GM12878 (cell line): ENCODE measurements around the gene TMEM132C. TPM values are rescaled to one million over a fixed set of nuclear protein-coding genes. Genes with fewer than 3 reads are reported as not detected.

Experiments
- ATAC-seq: fragments of 200-7000 bp; cut with Tn5 transposase; 3 replicates; pipeline ENCODE4 v1.9.1; 2020; ENCODE audit warnings: mild to moderate bottlenecking, moderate library complexity
- BruUV-seq: library from RNA; stranded (reverse); fragments of 400-500 nt; replicated peaks from 2 replicates; lab custom pipeline; 2021; lab: Mats Ljungman, UMichigan
- CTCF ChIA-PET: fragments of 300-600 bp; sonication (Branson Sonifier 250); formaldehyde crosslinking; extraction: SDS; loops from one replicate; lab custom pipeline; 2021; ENCODE audit warnings: inconsistent platforms; lab: Yijun Ruan, JAX
- POLR2A ChIA-PET: fragments of 350-600 bp; formaldehyde crosslinking; extraction: SDS; loops from one replicate; lab custom pipeline; 2021; ENCODE audit warnings: inconsistent platforms; lab: Charles Lee
- RAD21 ChIA-PET: fragments of 300-600 bp; sonication (Branson Sonifier 250); formaldehyde crosslinking; loops from one replicate; lab custom pipeline; 2023; ENCODE audit warnings: antibody characterized with exemption; ENCODE audit not compliant: unreplicated experiment; lab: Charles Lee
- SMC1A ChIA-PET: fragments of 300-600 bp; sonication (Branson Sonifier 250); formaldehyde crosslinking; loops from one replicate; lab custom pipeline; 2023; ENCODE audit not compliant: unreplicated experiment, uncharacterized antibody; lab: Charles Lee
- DNase-seq: peaks from one replicate; pipeline ENCODE4 v3.0.0-alpha.2; 2011; ENCODE audit warnings: low read depth, low spot score
- FAIRE-seq: peaks from 3 replicates; lab custom pipeline; 2011; peaks lifted over from hg19 to GRCh38; lab: Jason Lieb, UNC
- H2AFZ ChIP-seq: 2 replicates; pipeline ENCODE4 v1.6.0; 2011; ENCODE audit warnings: low read depth, low read length, control low read depth; ENCODE audit not compliant: control insufficient read depth
- H3K27ac ChIP-seq: 2 replicates; pipeline ENCODE4 v1.5.1; 2011; ENCODE audit warnings: control low read depth; ENCODE audit not compliant: control insufficient read depth, insufficient read depth
- H3K27me3 ChIP-seq, 2 experiments: replicated peaks in 1 of 2; 2 replicates each; pipeline versions ENCODE4 v1.6.0 to v1.6.1; 2011; ENCODE audit warnings: low read length in 1 of 2; ENCODE audit not compliant: control insufficient read depth in 2 of 2, insufficient read depth in 2 of 2
- H3K36me3 ChIP-seq, 2 experiments: 2 replicates each; pipeline ENCODE4 v1.5.1; 2011; ENCODE audit warnings: low read length in 1 of 2; ENCODE audit not compliant: control insufficient read depth in 2 of 2, insufficient read depth in 2 of 2
- H3K4me1 ChIP-seq: 2 replicates; pipeline ENCODE4 v1.6.1; 2011; ENCODE audit warnings: mild to moderate bottlenecking, low read length, moderate library complexity, mixed read lengths; ENCODE audit not compliant: control insufficient read depth, insufficient read depth
- H3K4me2 ChIP-seq: 2 replicates; pipeline ENCODE4 v1.6.0; 2011; ENCODE audit warnings: control low read depth; ENCODE audit not compliant: control insufficient read depth, insufficient read depth
- H3K4me3 ChIP-seq: fragments of 200-600 bp; sonication (generic); 2 replicates; pipeline ENCODE4 v1.5.1; 2016
- H3K79me2 ChIP-seq: 2 replicates; pipeline ENCODE4 v1.6.0; 2011; ENCODE audit warnings: low read length; ENCODE audit not compliant: control insufficient read depth, insufficient read depth
- H3K9ac ChIP-seq: 2 replicates; pipeline ENCODE4 v1.8.0; 2011; ENCODE audit warnings: low read length, control low read depth, mixed read lengths; ENCODE audit not compliant: control insufficient read depth, insufficient read depth
- H3K9me3 ChIP-seq: replicated peaks from 3 replicates; pipeline ENCODE4 v1.5.1; 2011; ENCODE audit warnings: mild to moderate bottlenecking, low read length; ENCODE audit not compliant: control insufficient read depth, insufficient read depth
- H4K20me1 ChIP-seq: 2 replicates; pipeline ENCODE4 v1.6.0; 2011; ENCODE audit not compliant: control insufficient read depth, insufficient read depth
- BRCA1 ChIP-seq: IDR thresholded peaks from 2 replicates; pipeline ENCODE4 v1.6.1; 2011; ENCODE audit warnings: low read depth, low read length, improper control_type of control experiment
- CBX5 ChIP-seq: sonication (generic); IDR thresholded peaks from 2 replicates; pipeline ENCODE4 v1.6.1; 2016; ENCODE audit warnings: low read depth, moderate library complexity, mild to moderate bottlenecking, inconsistent platforms
- HDGF ChIP-seq: fragments of 450-650 bp; IDR thresholded peaks from 2 replicates; pipeline ENCODE4 v1.6.1; 2016; ENCODE audit warnings: antibody characterized with exemption
- MEF2A ChIP-seq: IDR thresholded peaks from 2 replicates; pipeline ENCODE4 v1.6.1; 2011; ENCODE audit warnings: low read depth, mild to moderate bottlenecking, low read length, moderate library complexity; ENCODE audit not compliant: insufficient read depth
- MTA2 ChIP-seq: fragments of 450-650 bp; IDR thresholded peaks from 2 replicates; pipeline ENCODE4 v1.6.1; 2016; ENCODE audit warnings: low read depth, mild to moderate bottlenecking, moderate library complexity
- MYB ChIP-seq: fragments of 150-350 bp; IDR thresholded peaks from 2 replicates; pipeline ENCODE4 v1.6.1; 2014; ENCODE audit warnings: mild to moderate bottlenecking, low read depth, low read length, borderline replicate concordance
- NFXL1 ChIP-seq: fragments of 450-650 bp; IDR thresholded peaks from 2 replicates; pipeline ENCODE4 v1.6.1; 2017; ENCODE audit warnings: antibody characterized with exemption, mild to moderate bottlenecking, borderline replicate concordance
- NFYB ChIP-seq: IDR thresholded peaks from 2 replicates; pipeline ENCODE4 v1.6.1; 2011; ENCODE audit warnings: low read depth, mild to moderate bottlenecking, low read length, improper control_type of control experiment, moderate library complexity; ENCODE audit not compliant: insufficient read depth
- NR2F1 ChIP-seq: fragments of 450-650 bp; conservative IDR thresholded peaks from 2 replicates; pipeline ENCODE4 v1.6.1; 2017; ENCODE audit warnings: mild to moderate bottlenecking
- NRF1 ChIP-seq: conservative IDR thresholded peaks from 2 replicates; pipeline ENCODE4 v1.6.1; 2011; ENCODE audit warnings: mild to moderate bottlenecking, low read depth, low read length, improper control_type of control experiment
- PAX5 ChIP-seq: IDR thresholded peaks from 2 replicates; pipeline ENCODE4 v1.6.1; 2011; ENCODE audit warnings: low read depth, low read length, borderline replicate concordance
- PAX8 ChIP-seq: fragments of 450-650 bp; IDR thresholded peaks from 2 replicates; pipeline ENCODE4 v1.6.1; 2017; ENCODE audit warnings: mild to moderate bottlenecking, moderate library complexity
- SUZ12 ChIP-seq: fragments of 200-600 bp; sonication (generic); IDR thresholded peaks from one replicate; pipeline ENCODE4 v1.6.1; 2018; ENCODE audit warnings: antibody characterized with exemption, mild to moderate bottlenecking; ENCODE audit not compliant: unreplicated experiment
- TBL1XR1 ChIP-seq: IDR thresholded peaks from 2 replicates; pipeline ENCODE4 v1.6.1; 2012; ENCODE audit warnings: low read depth, low read length, improper control_type of control experiment
- ZNF622 ChIP-seq: fragments of 450-650 bp; IDR thresholded peaks from 2 replicates; pipeline ENCODE4 v1.6.1; 2017; ENCODE audit warnings: mild to moderate bottlenecking, inconsistent platforms
- ZSCAN29 ChIP-seq: fragments of 450-650 bp; IDR thresholded peaks from 2 replicates; pipeline ENCODE4 v1.6.1; 2017; ENCODE audit warnings: mild to moderate bottlenecking, moderate library complexity
- WGBS: methylation state at CpG from one replicate; pipeline ENCODE4 v1.1.6; 2016; ENCODE audit warnings: low lambda C conversion rate; ENCODE audit not compliant: insufficient replicate concordance, insufficient coverage; ENCODE audit errors: missing lambda C conversion rate; 5-methylcytosine and 5-hydroxymethylcytosine counted together
- in situ Hi-C: fragments of 300-500 bp; cut with MboI; formaldehyde crosslinking; loops from 9 replicates; pipeline ENCODE4 v1.14.3; 2018; ENCODE audit warnings: mixed read lengths
- intact Hi-C: fragments of 100-400 bp; cut with micrococcal nuclease; formaldehyde crosslinking; loops from one replicate; pipeline ENCODE4 v1.14.2; 2022; ENCODE audit not compliant: unreplicated experiment
- polyA plus RNA-seq, 11 experiments: library from polyadenylated mRNA; depleted of rRNA in 4 of 11; unstranded in 6 of 11; stranded (reverse) in 5 of 11; fragments of >200 nt; fragmentation: Nextera tagmentation in 4 of 11; fragmentation: Illumina TruSeq in 1 of 11; extraction: Ambion mirVana in 4 of 11; extraction: Trizol in 1 of 11; gene quantifications; 1 replicate in 1 of 11; 2 replicates in 10 of 11; pipeline versions ENCODE4 v1.2.1 to v1.2.3, GENCODE V29; 2011 to 2016; ENCODE audit warnings: inconsistent platforms in 2 of 11, missing spikeins in 2 of 11, low read depth in 1 of 11
- total RNA-seq, 4 experiments: library from RNA; depleted of rRNA in 3 of 4; stranded (reverse); fragments of >200 nt in 3 of 4; fragmentation: Illumina TruSeq in 1 of 4; extraction: Trizol in 1 of 4; gene quantifications; 2 replicates each; pipeline versions ENCODE4 v1.2.1 to v1.2.3, GENCODE V29; 2013 to 2021
- TF ChIP-seq, protein P1 (sequence below): fragments of 450-650 bp; formaldehyde crosslinking; IDR thresholded peaks from 2 replicates; pipeline ENCODE4 v1.5.0; 2022; ENCODE audit warnings: mild to moderate bottlenecking, missing genetic modification characterization

Gene TMEM132C
- total and polyA plus RNA-seq, 10 of the 15 experiments (the other 5 are each of a cell fraction or from before 2014, with no cell fraction given): not detected

DNA sequence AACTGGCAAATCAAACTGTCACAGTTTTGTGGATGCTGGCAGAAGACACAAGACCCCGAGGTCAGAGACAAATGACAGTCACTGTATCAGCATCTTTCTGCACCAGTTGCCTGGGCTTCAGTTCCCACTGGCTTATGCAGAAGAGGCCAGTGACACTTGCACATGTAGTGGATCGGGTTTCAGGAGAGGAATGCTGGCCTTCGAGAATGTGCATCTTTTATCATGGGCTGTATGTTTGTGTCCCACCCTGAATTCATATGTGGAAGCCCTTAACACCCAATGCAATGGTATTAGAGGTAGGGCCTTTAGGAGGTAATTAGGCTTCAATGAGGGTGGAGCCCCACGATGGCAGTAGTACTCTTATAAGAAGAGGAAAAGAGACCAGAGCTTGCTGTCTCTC lies 405.9 kb downstream of the TMEM132C start:
- ChIA-PET CTCF (no interaction called here), SMC1A (interaction anchor here (0.7 kb wide), 1 partner anchor 1996 kb away, joined by 3 read pairs; no protein-coding TSS in a partner anchor), POLR2A (no interaction called here), RAD21 (no interaction called here)
- 1% methylated on average over 4 of the region's 4 CpGs for WGBS
- Histone ChIP-seq H3K4me2 (no peak overlapping the region), H3K4me3 (no peak overlapping the region), H4K20me1 (no peaks in the 10 kb centered on the region), H3K9ac (no peak overlapping the region), H3K27ac (no peak overlapping the region), H3K9me3 (no peaks in the 10 kb centered on the region), H3K79me2 (no peaks in the 10 kb centered on the region), H3K36me3 (no peaks in the 10 kb centered on the region), H2AFZ (no peak overlapping the region), H3K27me3 (no peaks in the 10 kb centered on the region), H3K4me1 (no peaks in the 10 kb centered on the region)
- in situ Hi-C loops: no loop called here
- intact Hi-C loops: no loop called here
- no TSS peak for BruUV-seq
- ATAC-seq (no peak), FAIRE-seq (no peak), DNase-seq (no peak)
- TF ChIP-seq TBL1XR1 (no peak), NR2F1 (no peak), MEF2A (no peak), MTA2 (no peak), NFXL1 (no peak), ZSCAN29 (no peak), NFYB (no peak), SUZ12 (no peak), HDGF (no peak), PAX5 (no peak), CBX5 (no peak), NRF1 (no peak), ZNF622 (no peak), BRCA1 (no peak), MYB (no peak), PAX8 (no peak)
- TF ChIP-seq, protein P1, sequence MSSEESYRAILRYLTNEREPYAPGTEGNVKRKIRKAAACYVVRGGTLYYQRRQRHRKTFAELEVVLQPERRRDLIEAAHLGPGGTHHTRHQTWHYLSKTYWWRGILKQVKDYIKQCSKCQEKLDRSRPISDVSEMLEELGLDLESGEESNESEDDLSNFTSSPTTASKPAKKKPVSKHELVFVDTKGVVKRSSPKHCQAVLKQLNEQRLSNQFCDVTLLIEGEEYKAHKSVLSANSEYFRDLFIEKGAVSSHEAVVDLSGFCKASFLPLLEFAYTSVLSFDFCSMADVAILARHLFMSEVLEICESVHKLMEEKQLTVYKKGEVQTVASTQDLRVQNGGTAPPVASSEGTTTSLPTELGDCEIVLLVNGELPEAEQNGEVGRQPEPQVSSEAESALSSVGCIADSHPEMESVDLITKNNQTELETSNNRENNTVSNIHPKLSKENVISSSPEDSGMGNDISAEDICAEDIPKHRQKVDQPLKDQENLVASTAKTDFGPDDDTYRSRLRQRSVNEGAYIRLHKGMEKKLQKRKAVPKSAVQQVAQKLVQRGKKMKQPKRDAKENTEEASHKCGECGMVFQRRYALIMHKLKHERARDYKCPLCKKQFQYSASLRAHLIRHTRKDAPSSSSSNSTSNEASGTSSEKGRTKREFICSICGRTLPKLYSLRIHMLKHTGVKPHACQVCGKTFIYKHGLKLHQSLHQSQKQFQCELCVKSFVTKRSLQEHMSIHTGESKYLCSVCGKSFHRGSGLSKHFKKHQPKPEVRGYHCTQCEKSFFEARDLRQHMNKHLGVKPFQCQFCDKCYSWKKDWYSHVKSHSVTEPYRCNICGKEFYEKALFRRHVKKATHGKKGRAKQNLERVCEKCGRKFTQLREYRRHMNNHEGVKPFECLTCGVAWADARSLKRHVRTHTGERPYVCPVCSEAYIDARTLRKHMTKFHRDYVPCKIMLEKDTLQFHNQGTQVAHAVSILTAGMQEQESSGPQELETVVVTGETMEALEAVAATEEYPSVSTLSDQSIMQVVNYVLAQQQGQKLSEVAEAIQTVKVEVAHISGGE: no peak
